ENCODE data around the gene SLC31A1.

DNA sequence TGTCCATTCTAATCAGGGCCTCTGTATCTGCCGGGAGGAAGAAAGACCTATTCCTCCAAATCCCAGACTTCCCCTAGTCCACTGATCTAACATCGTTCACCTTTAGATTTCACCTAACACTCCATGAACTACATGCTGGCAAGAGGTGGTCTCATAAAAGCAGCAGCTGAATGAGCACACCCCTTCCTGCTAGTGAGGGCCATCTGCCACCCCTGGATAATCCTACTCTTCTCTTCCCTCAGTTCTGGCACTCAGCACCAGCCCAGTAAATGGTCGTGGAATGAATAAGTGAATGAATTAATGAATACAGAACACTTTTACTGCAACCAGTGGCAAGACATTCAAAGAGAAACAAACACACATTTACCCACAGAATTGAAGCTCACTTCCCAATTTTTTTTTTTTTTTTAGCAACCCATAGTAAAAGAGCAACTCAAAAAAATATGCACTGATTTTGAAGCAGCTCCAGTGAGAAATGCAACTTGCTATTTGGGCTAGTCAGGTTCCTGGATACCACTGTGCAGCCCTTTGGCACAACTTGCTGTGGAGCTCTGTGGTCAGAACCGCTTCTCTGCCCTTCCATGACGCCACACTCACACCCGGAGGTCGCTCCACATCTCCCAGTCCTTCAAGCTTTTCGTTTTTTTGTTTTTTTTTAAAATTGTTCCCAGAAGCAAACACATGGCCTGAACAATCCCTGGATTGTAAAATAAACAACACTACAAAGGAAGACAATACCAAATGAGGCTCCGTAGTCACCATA is 75.6 kb downstream of the SLC31A1 start:
- TF ChIP-seq, protein P1, sequence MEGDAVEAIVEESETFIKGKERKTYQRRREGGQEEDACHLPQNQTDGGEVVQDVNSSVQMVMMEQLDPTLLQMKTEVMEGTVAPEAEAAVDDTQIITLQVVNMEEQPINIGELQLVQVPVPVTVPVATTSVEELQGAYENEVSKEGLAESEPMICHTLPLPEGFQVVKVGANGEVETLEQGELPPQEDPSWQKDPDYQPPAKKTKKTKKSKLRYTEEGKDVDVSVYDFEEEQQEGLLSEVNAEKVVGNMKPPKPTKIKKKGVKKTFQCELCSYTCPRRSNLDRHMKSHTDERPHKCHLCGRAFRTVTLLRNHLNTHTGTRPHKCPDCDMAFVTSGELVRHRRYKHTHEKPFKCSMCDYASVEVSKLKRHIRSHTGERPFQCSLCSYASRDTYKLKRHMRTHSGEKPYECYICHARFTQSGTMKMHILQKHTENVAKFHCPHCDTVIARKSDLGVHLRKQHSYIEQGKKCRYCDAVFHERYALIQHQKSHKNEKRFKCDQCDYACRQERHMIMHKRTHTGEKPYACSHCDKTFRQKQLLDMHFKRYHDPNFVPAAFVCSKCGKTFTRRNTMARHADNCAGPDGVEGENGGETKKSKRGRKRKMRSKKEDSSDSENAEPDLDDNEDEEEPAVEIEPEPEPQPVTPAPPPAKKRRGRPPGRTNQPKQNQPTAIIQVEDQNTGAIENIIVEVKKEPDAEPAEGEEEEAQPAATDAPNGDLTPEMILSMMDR (IDR thresholded peaks at IDR 0.05) = no peak
- no peak for TF ChIP-seq POLR2A (IDR thresholded peaks at IDR 0.05)

Measured in testis (tissue), 2 donors.